ENCODE results near the gene STPG1.

The STPG1 gene

DNA sequence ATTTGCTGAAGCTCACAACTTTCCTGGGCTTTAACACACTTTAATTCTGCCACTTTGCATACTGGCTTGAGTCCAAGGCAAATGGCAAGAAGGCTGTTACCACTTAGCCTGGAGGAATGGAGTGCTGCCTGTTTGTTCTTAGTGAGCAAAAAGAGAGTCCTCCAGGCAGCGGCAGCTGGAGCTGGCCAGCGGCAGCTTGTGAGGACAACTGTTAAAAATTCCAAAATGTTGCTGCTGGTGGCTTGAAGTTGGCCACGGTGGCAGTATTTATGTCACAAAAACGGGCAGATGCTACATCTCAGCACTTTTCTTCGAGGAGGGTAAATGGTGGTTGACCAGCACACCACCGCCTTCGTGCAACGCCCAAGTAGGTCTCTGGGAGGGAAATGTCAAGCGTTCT is 27.3 kb downstream of the STPG1 start:
- TF ChIP-seq, protein P1, sequence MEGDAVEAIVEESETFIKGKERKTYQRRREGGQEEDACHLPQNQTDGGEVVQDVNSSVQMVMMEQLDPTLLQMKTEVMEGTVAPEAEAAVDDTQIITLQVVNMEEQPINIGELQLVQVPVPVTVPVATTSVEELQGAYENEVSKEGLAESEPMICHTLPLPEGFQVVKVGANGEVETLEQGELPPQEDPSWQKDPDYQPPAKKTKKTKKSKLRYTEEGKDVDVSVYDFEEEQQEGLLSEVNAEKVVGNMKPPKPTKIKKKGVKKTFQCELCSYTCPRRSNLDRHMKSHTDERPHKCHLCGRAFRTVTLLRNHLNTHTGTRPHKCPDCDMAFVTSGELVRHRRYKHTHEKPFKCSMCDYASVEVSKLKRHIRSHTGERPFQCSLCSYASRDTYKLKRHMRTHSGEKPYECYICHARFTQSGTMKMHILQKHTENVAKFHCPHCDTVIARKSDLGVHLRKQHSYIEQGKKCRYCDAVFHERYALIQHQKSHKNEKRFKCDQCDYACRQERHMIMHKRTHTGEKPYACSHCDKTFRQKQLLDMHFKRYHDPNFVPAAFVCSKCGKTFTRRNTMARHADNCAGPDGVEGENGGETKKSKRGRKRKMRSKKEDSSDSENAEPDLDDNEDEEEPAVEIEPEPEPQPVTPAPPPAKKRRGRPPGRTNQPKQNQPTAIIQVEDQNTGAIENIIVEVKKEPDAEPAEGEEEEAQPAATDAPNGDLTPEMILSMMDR (IDR thresholded peaks at IDR 0.05) = no peak
- Mint-ChIP-seq H3K27ac (no peak overlapping the region), H3K4me1 (peaks cover 3% of the 10 kb centered on the region), H3K9me3 (no peaks in the 10 kb centered on the region), H3K27me3 (ENCODE audit: low read depth, poor library complexity) (no peaks in the 10 kb centered on the region), H3K4me3 (no peak overlapping the region), H3K36me3 (ENCODE audit: low read depth) (peaks cover 23% of the 10 kb centered on the region)
- no peak for DNase-seq

DNA sequence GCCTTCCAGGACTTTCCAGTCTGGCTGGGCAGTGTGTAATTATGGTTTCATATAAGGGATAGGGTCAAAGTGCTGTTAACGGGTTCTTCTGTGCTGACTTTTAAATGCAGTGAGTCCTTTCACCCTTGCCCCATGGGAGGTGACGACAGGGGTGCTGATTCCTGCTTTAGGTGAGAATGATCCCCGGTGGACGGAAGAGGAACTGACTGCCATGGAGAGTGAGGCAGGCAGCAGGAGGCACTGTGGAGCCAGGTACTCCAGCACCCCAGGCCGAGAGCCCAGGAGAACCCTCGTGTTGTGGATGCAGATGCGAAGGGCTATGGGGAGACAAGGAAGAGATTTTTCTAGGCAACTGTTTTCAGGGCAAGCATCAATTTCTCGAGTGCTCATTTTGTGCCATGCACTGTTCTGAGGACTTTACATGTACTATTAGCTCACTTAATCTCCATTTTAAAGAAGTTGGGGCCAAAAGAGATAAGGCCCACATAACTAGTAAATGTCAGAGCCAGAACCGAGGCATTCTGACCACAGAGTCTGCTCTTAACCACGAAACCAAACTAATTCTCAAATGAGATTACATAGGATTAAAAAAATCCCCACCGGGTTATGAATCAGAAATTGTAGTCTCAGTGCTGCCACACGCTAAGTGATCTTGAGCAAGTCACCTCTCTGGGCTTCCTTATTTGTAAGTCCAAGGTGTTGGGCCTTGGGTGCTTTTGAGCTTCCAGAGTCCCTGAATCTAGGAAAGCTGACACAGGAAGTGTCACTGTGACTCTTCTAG is 28.2 kb downstream of the STPG1 start:
- Mint-ChIP-seq H3K4me1 (peaks cover under 1% of the 10 kb centered on the region), H3K4me3 (no peak overlapping the region), H3K9me3 (no peaks in the 10 kb centered on the region), H3K36me3 (ENCODE audit: low read depth) (peaks cover 23% of the 10 kb centered on the region), H3K27ac (peak overlapping the region; percentile 20), H3K27me3 (ENCODE audit: low read depth, poor library complexity) (no peaks in the 10 kb centered on the region)
- TF ChIP-seq, protein P1 (IDR thresholded peaks at IDR 0.05) = peak; percentile 33
- no peak for DNase-seq

DNA sequence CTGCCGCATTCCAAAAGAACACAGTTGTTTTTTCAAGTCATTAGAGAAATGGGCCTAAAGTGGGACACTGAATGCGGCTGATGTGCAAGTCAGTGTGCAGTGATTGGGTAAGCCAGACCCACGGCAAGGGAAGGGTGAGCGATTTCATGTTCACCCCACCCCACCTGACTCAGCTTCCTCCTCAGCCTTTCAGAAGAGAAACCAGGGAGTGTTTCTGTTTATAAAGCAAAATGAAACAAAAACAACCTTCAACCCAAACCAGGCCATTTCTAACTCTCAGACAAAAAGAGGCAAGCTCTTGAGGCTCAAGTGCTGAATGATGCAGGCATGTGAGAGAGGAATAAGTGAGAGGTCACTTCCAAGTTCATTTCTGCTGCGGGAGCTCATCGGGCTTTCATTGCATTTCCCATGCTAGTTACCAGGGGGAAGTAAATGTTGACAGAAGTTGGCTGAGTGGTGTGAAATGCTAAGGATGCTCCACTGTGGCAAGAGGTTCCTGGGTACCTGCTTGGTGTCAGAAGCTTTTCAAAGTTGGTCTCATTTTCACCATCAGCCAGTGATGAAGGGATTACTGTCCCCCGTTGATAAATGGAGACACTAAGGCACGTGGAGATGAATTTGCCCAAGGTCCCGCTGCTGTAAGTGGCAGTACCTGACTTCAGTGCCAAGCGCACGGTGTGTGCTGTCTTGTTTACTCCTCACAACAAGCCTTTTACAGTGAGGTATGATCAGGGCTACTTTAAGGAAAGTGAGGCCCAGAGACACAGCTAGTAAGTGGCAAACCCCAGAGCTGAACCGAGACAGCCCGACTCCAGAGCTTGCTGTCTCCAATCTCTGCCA is 29.1 kb downstream of the STPG1 start:
- Mint-ChIP-seq H3K27me3 (ENCODE audit: low read depth, poor library complexity) (no peaks in the 10 kb centered on the region), H3K27ac (no peak overlapping the region), H3K9me3 (no peaks in the 10 kb centered on the region), H3K4me1 (peaks cover 5% of the 10 kb centered on the region), H3K4me3 (no peak overlapping the region), H3K36me3 (ENCODE audit: low read depth) (peaks cover 25% of the 10 kb centered on the region)
- TF ChIP-seq, protein P1 (IDR thresholded peaks at IDR 0.05) = no peak
- no peak for DNase-seq

DNA sequence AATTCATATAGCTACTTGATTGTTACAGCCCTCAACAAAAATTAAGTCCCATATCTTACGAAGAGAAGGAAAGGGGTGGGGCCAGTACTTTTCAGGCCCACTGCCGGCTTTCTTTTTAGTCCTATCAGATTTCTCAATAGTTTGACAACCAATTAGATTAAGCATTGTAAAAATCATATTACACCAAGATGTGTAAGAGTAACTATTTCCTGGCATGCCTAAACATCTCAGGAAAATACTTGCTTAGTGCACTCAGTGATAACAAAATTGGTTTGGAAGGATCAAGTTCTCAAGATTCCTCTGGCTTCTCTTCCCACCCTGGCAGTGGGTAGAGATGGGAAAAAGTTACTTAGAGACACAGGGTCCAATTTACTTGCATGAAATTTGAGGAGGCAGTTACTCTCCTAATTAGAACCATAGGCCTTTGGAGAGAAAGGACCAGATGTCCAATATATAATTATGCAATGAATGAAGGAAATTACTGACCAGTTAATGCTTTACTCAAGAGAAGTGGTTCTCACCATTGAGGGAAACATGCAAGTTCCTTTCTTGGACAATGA is 30.1 kb downstream of the STPG1 start:
- DNase-seq = no peak
- H3K27me3 Mint-ChIP-seq (ENCODE audit: low read depth, poor library complexity) = no peaks in the 10 kb centered on the region
- peaks cover 34% of the 10 kb centered on the region for H3K36me3 Mint-ChIP-seq (ENCODE audit: low read depth)
- no peak overlapping the region for H3K4me3 Mint-ChIP-seq
- TF ChIP-seq, protein P1 (IDR thresholded peaks at IDR 0.05) = no peak
- no peaks in the 10 kb centered on the region for H3K9me3 Mint-ChIP-seq
- H3K27ac Mint-ChIP-seq = no peak overlapping the region
- H3K4me1 Mint-ChIP-seq = peaks cover 5% of the 10 kb centered on the region

DNA sequence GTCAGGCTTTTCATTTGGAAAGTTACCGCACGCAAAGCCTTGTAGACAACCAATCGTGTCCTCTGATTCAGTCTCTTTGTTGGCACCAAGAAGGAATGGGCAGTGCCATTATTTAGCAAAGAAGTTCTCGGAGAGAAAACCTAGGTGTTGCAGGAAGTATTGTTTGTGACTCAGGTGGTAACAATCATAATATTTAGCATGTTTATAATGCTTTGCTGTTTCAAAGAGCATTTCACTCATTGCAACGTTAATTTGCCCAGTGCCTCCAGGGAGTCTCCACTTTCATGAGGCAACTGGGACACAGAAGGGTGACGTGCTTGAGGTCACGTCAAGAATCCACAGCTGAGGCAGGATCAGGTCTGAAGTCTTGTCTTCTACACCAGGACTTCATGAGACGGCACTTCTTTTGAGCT is 31.4 kb downstream of the STPG1 start:
- Mint-ChIP-seq H3K9me3 (no peaks in the 10 kb centered on the region), H3K36me3 (ENCODE audit: low read depth) (peaks cover 42% of the 10 kb centered on the region), H3K27ac (no peak overlapping the region), H3K4me3 (no peak overlapping the region), H3K27me3 (ENCODE audit: low read depth, poor library complexity) (no peaks in the 10 kb centered on the region), H3K4me1 (peaks cover 5% of the 10 kb centered on the region)
- TF ChIP-seq, protein P1 (IDR thresholded peaks at IDR 0.05) = no peak
- DNase-seq = no peak
